HG03565 (cell line): ENCODE data around the gene QSER1.
"Not testable (repeated sequence)": the region's sequence is repeated elsewhere in the genome, so short reads cannot be mapped to it uniquely, and the experiment has no call there.

Experiments
- ATAC-seq: cut with Tn5 transposase; IDR thresholded peaks from one replicate; pipeline ENCODE4 v1.9.1; 2021; ENCODE audit warnings: mild to moderate bottlenecking, moderate library complexity; ENCODE audit not compliant: unreplicated experiment

The QSER1 gene

GRCh38 chr11:32931606-32932005, 39.0 kb downstream of the QSER1 start:
- no peak for ATAC-seq

GRCh38 chr11:32932196-32932595, 39.6 kb downstream of the QSER1 start:
- no peak for ATAC-seq

GRCh38 chr11:32935462-32936029, 42.9 kb downstream of the QSER1 start:
- no peak for ATAC-seq

GRCh38 chr11:32936178-32936577, 43.6 kb downstream of the QSER1 start:
- ATAC-seq, result not testable (repeated sequence)

- ATAC-seq, result not testable (repeated sequence)
These were observed 44.7 kb downstream of the QSER1 start for GRCh38 chr11:32937283-32937682.

- ATAC-seq, result peak; percentile 45
These were observed 46.4 kb downstream of the QSER1 start for GRCh38 chr11:32939046-32939445.

- ATAC-seq, result no peak
These were observed 47.3 kb downstream of the QSER1 start for GRCh38 chr11:32939866-32940265.

- ATAC-seq, result no peak
These were observed 48.3 kb downstream of the QSER1 start for GRCh38 chr11:32940865-32941264.

- ATAC-seq, result no peak
These were observed 55.4 kb downstream of the QSER1 start for GRCh38 chr11:32947978-32948377.

GRCh38 chr11:32949739-32950138, 57.1 kb downstream of the QSER1 start:
- no peak for ATAC-seq

GRCh38 chr11:32952421-32952820, 59.8 kb downstream of the QSER1 start:
- ATAC-seq, result no peak

- no peak for ATAC-seq
These were observed 61.1 kb downstream of the QSER1 start for GRCh38 chr11:32953700-32954099.

GRCh38 chr11:32960553-32961164, 68.0 kb downstream of the QSER1 start:
- no peak for ATAC-seq

GRCh38 chr11:32962016-32962415, 69.4 kb downstream of the QSER1 start:
- no peak for ATAC-seq

- no peak for ATAC-seq
These were observed 71.1 kb downstream of the QSER1 start for GRCh38 chr11:32963721-32964120.

GRCh38 chr11:32968541-32968940, 75.9 kb downstream of the QSER1 start:
- no peak for ATAC-seq

- not testable (repeated sequence) for ATAC-seq
These were observed 79.6 kb downstream of the QSER1 start for GRCh38 chr11:32972233-32972632.

GRCh38 chr11:32972781-32973180, 80.2 kb downstream of the QSER1 start:
- ATAC-seq, result no peak

- ATAC-seq, result no peak
These were observed 90.0 kb downstream of the QSER1 start for GRCh38 chr11:32982626-32983025.

- ATAC-seq, result no peak
These were observed 90.9 kb downstream of the QSER1 start for GRCh38 chr11:32983506-32983905.

GRCh38 chr11:32985600-32985999, 93.0 kb downstream of the QSER1 start:
- ATAC-seq, result no peak

- no peak for ATAC-seq
These were observed 95.2 kb downstream of the QSER1 start for GRCh38 chr11:32987851-32988250.

GRCh38 chr11:32990481-32990880, 97.9 kb downstream of the QSER1 start:
- no peak for ATAC-seq
